NOMO-1 treated with dmso at 0.1 percent for 144 hours (cell line): ENCODE results near the gene CXCL12.

ENCODE experiments used
- DNase-seq: peaks from one replicate; lab custom pipeline; 2025; ENCODE audit not compliant: unreplicated experiment; lab: John Stamatoyannopoulos, UW

The CXCL12 gene

GRCh38 chr10:44364566-44364965, 20.3 kb downstream of the CXCL12 start:
- DNase-seq = no peak

- no peak for DNase-seq
These were observed 21.2 kb downstream of the CXCL12 start for GRCh38 chr10:44363716-44364115.

- DNase-seq = no peak
These were observed 21.8 kb downstream of the CXCL12 start for GRCh38 chr10:44362866-44363711.

GRCh38 chr10:44361109-44361508, 23.8 kb downstream of the CXCL12 start:
- no peak for DNase-seq

GRCh38 chr10:44358080-44358771, 26.7 kb downstream of the CXCL12 start:
- no peak for DNase-seq

- no peak for DNase-seq
These were observed 27.8 kb downstream of the CXCL12 start for GRCh38 chr10:44357023-44357540.

GRCh38 chr10:44356139-44357022, 28.5 kb downstream of the CXCL12 start:
- DNase-seq = no peak

GRCh38 chr10:44355630-44356029, 29.3 kb downstream of the CXCL12 start:
- DNase-seq = no peak

- DNase-seq = no peak
These were observed 30.1 kb downstream of the CXCL12 start for GRCh38 chr10:44354771-44355170.

GRCh38 chr10:44353721-44354120, 31.2 kb downstream of the CXCL12 start:
- DNase-seq = no peak

GRCh38 chr10:44353128-44353390, 31.8 kb downstream of the CXCL12 start:
- DNase-seq = no peak

- DNase-seq = no peak
These were observed 32.4 kb downstream of the CXCL12 start for GRCh38 chr10:44352316-44353127.

- DNase-seq = no peak
These were observed 36.4 kb downstream of the CXCL12 start for GRCh38 chr10:44348496-44348895.

- DNase-seq = no peak
These were observed 37.1 kb downstream of the CXCL12 start for GRCh38 chr10:44347609-44348400.

- DNase-seq = no peak
These were observed 40.2 kb downstream of the CXCL12 start for GRCh38 chr10:44344727-44345126.

- DNase-seq = no peak
These were observed 41.1 kb downstream of the CXCL12 start for GRCh38 chr10:44343843-44344242.

GRCh38 chr10:44341886-44342285, 43.0 kb downstream of the CXCL12 start:
- DNase-seq = no peak

GRCh38 chr10:44340557-44340956, 44.3 kb downstream of the CXCL12 start:
- no peak for DNase-seq

- no peak for DNase-seq
These were observed 45.7 kb downstream of the CXCL12 start for GRCh38 chr10:44339218-44339617.

GRCh38 chr10:44337081-44337480, 47.8 kb downstream of the CXCL12 start:
- no peak for DNase-seq
